Thoracic aorta (tissue), 2 donors: ENCODE results near the gene IFI16. TPM values are rescaled to one million over a fixed set of nuclear protein-coding genes. Genes with fewer than 3 reads are reported as not detected.

ENCODE experiments used
- ATAC-seq: fragments of 150-250 bp; one replicate; pipeline ENCODE4 v1.8.0; 2017; ENCODE audit warnings: low read depth; ENCODE audit not compliant: insufficient number of reproducible peaks, low FRiP score
- DNase-seq: peaks from one replicate; pipeline ENCODE4 v3.0.0-alpha.2; 2020; ENCODE audit warnings: low spot score
- H3K27ac ChIP-seq, 2 donors: fragments of 200-600 bp; sonication (generic); 1 replicate in 1 of 2; 2 replicates in 1 of 2; pipeline ENCODE4 v1.5.1; 2016; ENCODE audit warnings: mild to moderate bottlenecking in 2 of 2, moderate library complexity in 2 of 2
- H3K27me3 ChIP-seq: fragments of 200-600 bp; sonication (generic); replicated peaks from 2 replicates; pipeline ENCODE4 v1.6.0; 2016; ENCODE audit warnings: mild to moderate bottlenecking; ENCODE audit not compliant: insufficient read depth
- H3K36me3 ChIP-seq: fragments of 200-600 bp; sonication (generic); one replicate; pipeline ENCODE4 v1.5.1; 2016
- H3K4me1 ChIP-seq, 2 donors: fragments of 200-600 bp; sonication (generic); 1 replicate in 1 of 2; 2 replicates in 1 of 2; pipeline versions ENCODE4 v1.5.1 to v1.6.0; 2016; ENCODE audit warnings: low read depth in 2 of 2, mild to moderate bottlenecking in 1 of 2; ENCODE audit not compliant: control insufficient read depth in 1 of 2
- H3K4me3 ChIP-seq: fragments of 200-600 bp; sonication (generic); 2 replicates; pipeline ENCODE4 v1.5.1; 2016; ENCODE audit warnings: mild to moderate bottlenecking
- H3K9me3 ChIP-seq: fragments of 200-600 bp; sonication (generic); 2 replicates; pipeline ENCODE4 v1.5.1; 2016
- CTCF ChIP-seq: fragments of 200-600 bp; sonication (generic); IDR thresholded peaks from one replicate; pipeline ENCODE4 v1.5.1; 2019; ENCODE audit warnings: antibody characterized with exemption
- total RNA-seq, 2 donors: library from RNA; depleted of rRNA; stranded (reverse); fragments of >200 nt; gene quantifications; one replicate each; pipeline versions ENCODE4 v1.1.0 to v1.2.3, GENCODE V29; 2016

Gene IFI16
- total RNA-seq, 2 donors from 2014 or later, result 65.4 to 182 TPM

- Histone ChIP-seq H3K4me1 (no peaks in the 10 kb centered on the region), H3K9me3 (no peaks in the 10 kb centered on the region), H3K27ac (no peak overlapping the region), H3K4me3 (no peak overlapping the region), H3K36me3 (no peaks in the 10 kb centered on the region), H3K27me3 (no peaks in the 10 kb centered on the region)
- ATAC-seq, result no peak
- no peak for TF ChIP-seq CTCF
- DNase-seq, result no peak
Measured at GRCh38 chr1:158972841-158973240, 36.9 kb upstream of the IFI16 start.

- TF ChIP-seq CTCF, result no peak
Measured at GRCh38 chr1:158976219-158976618, 33.5 kb upstream of the IFI16 start.

GRCh38 chr1:158978730-158979129 lies 31.0 kb upstream of the IFI16 start:
- ATAC-seq (no peak), DNase-seq (no peak)
- Histone ChIP-seq H3K36me3 (no peaks in the 10 kb centered on the region), H3K27me3 (no peaks in the 10 kb centered on the region), H3K4me1 (no peaks in the 10 kb centered on the region), H3K4me3 (no peak overlapping the region), H3K9me3 (peaks cover 3% of the 10 kb centered on the region), H3K27ac (no peak overlapping the region)
- TF ChIP-seq CTCF, result no peak

More at GRCh38 chr1:158976219-158976618, 33.5 kb upstream of the IFI16 start:
- Histone ChIP-seq H3K9me3 (no peaks in the 10 kb centered on the region), H3K4me1 (no peaks in the 10 kb centered on the region), H3K36me3 (no peaks in the 10 kb centered on the region), H3K27me3 (no peaks in the 10 kb centered on the region), H3K27ac (no peak overlapping the region), H3K4me3 (no peak overlapping the region)
- DNase-seq, result no peak
- ATAC-seq, result no peak

GRCh38 chr1:158979229-158979628 lies 30.5 kb upstream of the IFI16 start:
- H3K9me3 ChIP-seq, result peaks cover 3% of the 10 kb centered on the region
- no peak for DNase-seq
- TF ChIP-seq CTCF, result no peak
- no peak overlapping the region for H3K27ac ChIP-seq
- no peak overlapping the region for H3K4me3 ChIP-seq
- H3K4me1 ChIP-seq, result no peaks in the 10 kb centered on the region
- no peaks in the 10 kb centered on the region for H3K36me3 ChIP-seq
- no peaks in the 10 kb centered on the region for H3K27me3 ChIP-seq
- no peak for ATAC-seq

GRCh38 chr1:158983235-158983634 lies 26.5 kb upstream of the IFI16 start:
- Histone ChIP-seq H3K27ac (no peak overlapping the region), H3K9me3 (peaks cover 3% of the 10 kb centered on the region), H3K36me3 (no peaks in the 10 kb centered on the region), H3K27me3 (no peaks in the 10 kb centered on the region), H3K4me1 (no peaks in the 10 kb centered on the region), H3K4me3 (no peak overlapping the region)
- no peak for DNase-seq
- no peak for TF ChIP-seq CTCF
- no peak for ATAC-seq
